NCI-H345 (cell line): ENCODE data around the gene NEGR1.

ENCODE experiments used
- DNase-seq: peaks from one replicate; lab custom pipeline; 2025; lab: John Stamatoyannopoulos, UW

The NEGR1 gene

GRCh38 chr1:72230746-72231145 lies 51.6 kb downstream of the NEGR1 start:
- DNase-seq = no peak

- DNase-seq = no peak
These were observed 52.4 kb downstream of the NEGR1 start for GRCh38 chr1:72229893-72230292.

GRCh38 chr1:72227667-72228066 lies 54.7 kb downstream of the NEGR1 start:
- DNase-seq = no peak

GRCh38 chr1:72224506-72224905 lies 57.8 kb downstream of the NEGR1 start:
- no peak for DNase-seq

- no peak for DNase-seq
These were observed 60.5 kb downstream of the NEGR1 start for GRCh38 chr1:72221811-72222210.

- no peak for DNase-seq
These were observed 64.1 kb downstream of the NEGR1 start for GRCh38 chr1:72218141-72218739.

- DNase-seq = no peak
These were observed 75.3 kb downstream of the NEGR1 start for GRCh38 chr1:72207059-72207458.

- no peak for DNase-seq
These were observed 79.6 kb downstream of the NEGR1 start for GRCh38 chr1:72202761-72203160.

GRCh38 chr1:72197786-72198185 lies 84.6 kb downstream of the NEGR1 start:
- DNase-seq = no peak

GRCh38 chr1:72186733-72187307 lies 95.5 kb downstream of the NEGR1 start:
- DNase-seq = peak; percentile 21

GRCh38 chr1:72184099-72184701 lies 98.1 kb downstream of the NEGR1 start:
- no peak for DNase-seq

- no peak for DNase-seq
These were observed 99.5 kb downstream of the NEGR1 start for GRCh38 chr1:72182859-72183258.

GRCh38 chr1:72178266-72178665 lies 104.1 kb downstream of the NEGR1 start:
- no peak for DNase-seq

- DNase-seq = no peak
These were observed 104.6 kb downstream of the NEGR1 start for GRCh38 chr1:72177711-72178110.

- DNase-seq = no peak
These were observed 112.1 kb downstream of the NEGR1 start for GRCh38 chr1:72170246-72170645.

- no peak for DNase-seq
These were observed 115.9 kb downstream of the NEGR1 start for GRCh38 chr1:72166426-72166825.

- DNase-seq = no peak
These were observed 131.8 kb downstream of the NEGR1 start for GRCh38 chr1:72150508-72150907.

GRCh38 chr1:72141875-72142274 lies 140.5 kb downstream of the NEGR1 start:
- no peak for DNase-seq

GRCh38 chr1:72140222-72140621 lies 142.1 kb downstream of the NEGR1 start:
- DNase-seq = no peak

- DNase-seq = no peak
These were observed 144.7 kb downstream of the NEGR1 start for GRCh38 chr1:72137656-72138055.

GRCh38 chr1:72129869-72130268 lies 152.5 kb downstream of the NEGR1 start:
- DNase-seq = no peak

- DNase-seq = no peak
These were observed 160.0 kb downstream of the NEGR1 start for GRCh38 chr1:72122099-72122880.

- DNase-seq = no peak
These were observed 162.8 kb downstream of the NEGR1 start for GRCh38 chr1:72119491-72119890.
